ENCODE results near the gene TGFBR3. TPM values are rescaled to one million over a fixed set of nuclear protein-coding genes. Genes with fewer than 3 reads are reported as not detected.

TGFBR3 gene
- 1 to 10 TPM; 3.2 to 3.3 TPM for total RNA-seq

DNA sequence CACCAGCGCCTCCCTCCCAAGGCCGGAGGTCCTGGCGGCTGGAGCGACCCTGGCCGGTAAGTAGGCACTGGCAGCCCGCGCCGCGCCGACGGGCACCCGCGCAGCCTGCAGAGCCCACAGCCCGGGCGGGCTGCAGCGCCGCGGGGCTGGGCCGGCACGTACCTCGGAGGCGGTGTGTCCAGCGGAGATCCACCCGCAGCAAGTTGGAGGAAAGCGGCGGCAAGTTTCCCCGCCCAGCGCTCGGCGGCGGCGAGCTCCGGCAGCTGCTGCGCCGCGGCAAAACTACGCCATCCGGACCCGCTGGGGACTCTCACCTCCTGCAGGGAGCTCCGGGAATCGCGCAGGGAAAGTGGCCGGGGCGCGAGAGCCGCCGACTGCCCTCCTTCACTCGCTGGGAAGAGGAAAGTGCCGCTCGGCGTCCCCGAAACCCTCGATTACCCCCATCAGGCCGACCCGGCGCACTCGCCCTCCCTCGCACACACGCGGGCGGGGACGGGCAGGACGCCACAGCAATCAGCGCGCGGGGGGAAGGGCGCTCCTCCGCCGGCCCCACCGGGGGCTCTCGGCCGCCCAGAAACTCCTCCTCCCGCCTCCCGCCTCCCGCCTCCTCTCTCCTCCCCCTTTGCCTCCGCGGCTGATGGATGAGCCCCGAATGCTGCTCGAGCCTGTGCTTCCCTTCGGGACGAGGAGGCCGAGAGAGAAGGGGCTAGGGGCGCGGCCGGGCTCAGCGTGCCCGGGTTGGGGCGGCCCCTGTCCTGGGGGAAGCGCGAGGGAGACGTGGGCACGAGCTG lies at the start of gene TGFBR3:
TSS of gene TGFBR3 (minus strand) at position 436 of the 791 bp plus-strand sequence. CDS start 24,620 bp downstream, outside the sequence.
- Mint-ChIP-seq H3K27me3 (ENCODE audit: low read depth) (peaks cover 15% of the 10 kb centered on the region), H3K4me3 (peak within 1 kb of the TSS; percentile 85), H3K27ac (peak within 1 kb of the TSS; percentile 46), H3K9me3 (no peaks in the 10 kb centered on the region), H3K36me3 (ENCODE audit: low read depth) (no peaks in the 10 kb centered on the region), H3K4me1 (ENCODE audit: low read depth) (peaks cover 33% of the 10 kb centered on the region)
- peak; percentile 74 for DNase-seq
- CTCF ChIA-PET = interaction anchor here (0.6 to 3.9 kb wide), 9 partner anchors 13 to 374 kb away, joined by 3 to 47 read pairs (median 4); no protein-coding TSS in a partner anchor
- intact Hi-C loops (cut with micrococcal nuclease) = loop anchor here (1.0 to 5.0 kb wide), 4 partner anchors 9 to 864 kb away; partner anchors contain the start of gene ZNF644

DNA sequence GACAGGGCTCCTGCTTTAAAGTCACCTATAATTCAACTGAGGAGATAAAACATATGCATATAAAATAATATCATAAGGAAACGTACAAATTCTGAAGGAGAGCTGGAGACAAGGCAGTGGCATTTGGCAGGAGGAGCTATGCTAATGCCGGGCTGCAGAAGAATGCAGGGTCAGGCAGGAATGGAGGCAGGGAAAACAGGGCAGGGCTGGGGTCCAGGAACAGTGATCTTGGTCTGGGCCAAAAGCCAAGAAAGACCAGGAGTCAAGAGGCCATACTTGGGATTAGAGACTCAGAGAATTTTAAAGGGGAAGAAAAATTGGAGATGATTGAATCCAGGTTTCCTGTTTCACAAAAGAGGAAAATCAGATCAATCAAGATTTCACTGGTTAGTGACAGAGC lies 43.3 kb upstream of the TGFBR3 start:
- Mint-ChIP-seq H3K9me3 (no peaks in the 10 kb centered on the region), H3K36me3 (ENCODE audit: low read depth) (no peaks in the 10 kb centered on the region), H3K27ac (no peak overlapping the region), H3K4me1 (ENCODE audit: low read depth) (peaks cover 1% of the 10 kb centered on the region), H3K27me3 (ENCODE audit: low read depth) (no peaks in the 10 kb centered on the region), H3K4me3 (no peak overlapping the region)
- intact Hi-C loops (cut with micrococcal nuclease) = loop anchor here (5.0 kb wide), 2 partner anchors 122 to 762 kb away; no protein-coding TSS in a partner anchor
- CTCF ChIA-PET = interaction anchor here (0.6 to 2.0 kb wide), 9 partner anchors 9 to 646 kb away, joined by 3 to 13 read pairs (median 3); no protein-coding TSS in a partner anchor
- DNase-seq = no peak

- no peak overlapping the region for H3K4me3 Mint-ChIP-seq
- peak overlapping the region; percentile 44 for H3K27ac Mint-ChIP-seq
- DNase-seq = no peak
- no peaks in the 10 kb centered on the region for H3K36me3 Mint-ChIP-seq (ENCODE audit: low read depth)
- peaks cover 5% of the 10 kb centered on the region for H3K4me1 Mint-ChIP-seq (ENCODE audit: low read depth)
- CTCF ChIA-PET = interaction anchor here (0.6 to 3.1 kb wide), 11 partner anchors 11 to 762 kb away, joined by 3 to 24 read pairs (median 3); no protein-coding TSS in a partner anchor
- no peaks in the 10 kb centered on the region for H3K9me3 Mint-ChIP-seq
- intact Hi-C loops (cut with micrococcal nuclease) = loop anchor here (5.0 kb wide), 2 partner anchors 121 to 761 kb away; no protein-coding TSS in a partner anchor
- no peaks in the 10 kb centered on the region for H3K27me3 Mint-ChIP-seq (ENCODE audit: low read depth)
Observed at GRCh38 chr1:91928026-91928425, 42.1 kb upstream of the TGFBR3 start.

GRCh38 chr1:91925644-91926435 lies 39.9 kb upstream of the TGFBR3 start:
- no peak for DNase-seq
- H3K36me3 Mint-ChIP-seq (ENCODE audit: low read depth) = no peaks in the 10 kb centered on the region
- no peaks in the 10 kb centered on the region for H3K27me3 Mint-ChIP-seq (ENCODE audit: low read depth)
- intact Hi-C loops (cut with micrococcal nuclease) = loop anchor here (2.0 to 5.0 kb wide), 5 partner anchors 39 to 759 kb away; partner anchors contain the start of gene TGFBR3
- H3K27ac Mint-ChIP-seq = no peak overlapping the region
- H3K4me3 Mint-ChIP-seq = no peak overlapping the region
- H3K4me1 Mint-ChIP-seq (ENCODE audit: low read depth) = peaks cover 5% of the 10 kb centered on the region
- CTCF ChIA-PET = interaction anchor here (0.5 to 3.1 kb wide), 11 partner anchors 10 to 643 kb away, joined by 3 to 24 read pairs (median 3); partner anchors contain the start of gene TGFBR3
- H3K9me3 Mint-ChIP-seq = no peaks in the 10 kb centered on the region

GRCh38 chr1:91924146-91924545 lies 38.2 kb upstream of the TGFBR3 start:
- H3K4me3 Mint-ChIP-seq = no peak overlapping the region
- no peaks in the 10 kb centered on the region for H3K36me3 Mint-ChIP-seq (ENCODE audit: low read depth)
- H3K4me1 Mint-ChIP-seq (ENCODE audit: low read depth) = peaks cover 5% of the 10 kb centered on the region
- no peaks in the 10 kb centered on the region for H3K27me3 Mint-ChIP-seq (ENCODE audit: low read depth)
- no peak overlapping the region for H3K27ac Mint-ChIP-seq
- no peaks in the 10 kb centered on the region for H3K9me3 Mint-ChIP-seq
- intact Hi-C loops (cut with micrococcal nuclease) = no loop called here
- no peak for DNase-seq
- CTCF ChIA-PET = interaction anchor here (0.6 kb wide), 1 partner anchor 138 kb away, joined by 4 read pairs; no protein-coding TSS in a partner anchor

- CTCF ChIA-PET = no interaction called here
- DNase-seq = no peak
- no peaks in the 10 kb centered on the region for H3K27me3 Mint-ChIP-seq (ENCODE audit: low read depth)
- intact Hi-C loops (cut with micrococcal nuclease) = no loop called here
- no peak overlapping the region for H3K4me3 Mint-ChIP-seq
- H3K27ac Mint-ChIP-seq = no peak overlapping the region
- H3K36me3 Mint-ChIP-seq (ENCODE audit: low read depth) = no peaks in the 10 kb centered on the region
- H3K9me3 Mint-ChIP-seq = no peaks in the 10 kb centered on the region
- peaks cover 5% of the 10 kb centered on the region for H3K4me1 Mint-ChIP-seq (ENCODE audit: low read depth)
Observed at GRCh38 chr1:91919962-91920361, 34.0 kb upstream of the TGFBR3 start.

DNA sequence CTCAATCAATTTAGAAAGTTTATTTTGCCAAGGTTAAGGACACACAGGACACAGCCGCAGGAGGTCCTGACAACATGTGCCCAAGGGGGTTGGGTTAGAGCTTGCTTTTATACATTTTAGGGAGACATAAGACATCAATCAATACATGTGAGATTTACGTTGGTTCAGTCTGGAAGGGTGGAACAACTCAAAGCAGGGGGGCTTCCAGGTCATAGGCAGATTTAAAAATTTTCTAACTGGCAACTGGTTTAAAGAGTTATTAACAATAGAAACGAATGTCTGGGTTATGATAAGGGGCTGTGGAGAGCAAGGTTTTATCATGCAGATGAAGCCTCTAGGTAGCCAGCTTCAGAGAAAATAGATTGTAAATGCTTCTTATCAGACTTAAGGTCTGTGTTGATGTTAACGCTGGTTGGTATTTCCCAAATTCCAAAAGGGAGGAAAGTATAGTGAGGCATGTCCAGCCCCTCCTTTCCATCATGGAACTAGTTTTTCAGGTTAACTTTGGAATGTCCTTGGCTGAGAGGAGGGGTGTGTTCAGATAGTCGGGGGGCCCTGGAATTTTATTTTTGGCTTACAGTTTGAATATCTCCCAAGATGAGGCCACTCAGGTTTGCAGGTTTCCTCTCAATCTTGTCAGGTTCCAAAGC lies 31.0 kb upstream of the TGFBR3 start:
- intact Hi-C loops (cut with micrococcal nuclease) = no loop called here
- no peak for DNase-seq
- Mint-ChIP-seq H3K4me3 (no peak overlapping the region), H3K27ac (no peak overlapping the region), H3K4me1 (ENCODE audit: low read depth) (peaks cover 5% of the 10 kb centered on the region), H3K27me3 (ENCODE audit: low read depth) (no peaks in the 10 kb centered on the region), H3K36me3 (ENCODE audit: low read depth) (no peaks in the 10 kb centered on the region), H3K9me3 (no peaks in the 10 kb centered on the region)
- CTCF ChIA-PET = no interaction called here

DNA sequence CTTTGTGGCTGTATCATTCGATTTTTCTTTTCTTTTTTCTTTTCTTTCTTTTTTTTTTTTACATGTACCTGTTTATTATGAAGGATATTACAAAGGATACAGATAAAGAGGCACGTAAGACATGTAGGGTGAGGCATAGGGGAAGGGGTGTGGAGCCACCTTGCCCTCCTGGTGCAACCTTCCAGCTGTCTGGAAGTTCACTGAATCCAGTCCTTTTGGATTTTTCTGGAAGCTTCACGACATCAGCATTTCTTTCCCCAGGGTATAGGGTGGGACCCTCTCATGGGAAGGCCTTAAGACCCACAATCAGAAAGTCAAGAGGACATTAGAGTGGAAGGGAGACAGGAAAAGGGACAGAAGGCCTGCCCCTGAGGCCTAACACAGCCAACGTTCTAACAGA lies 30.1 kb upstream of the TGFBR3 start:
- Mint-ChIP-seq H3K27me3 (ENCODE audit: low read depth) (no peaks in the 10 kb centered on the region), H3K4me3 (no peak overlapping the region), H3K9me3 (no peaks in the 10 kb centered on the region), H3K27ac (no peak overlapping the region), H3K36me3 (ENCODE audit: low read depth) (no peaks in the 10 kb centered on the region), H3K4me1 (ENCODE audit: low read depth) (peaks cover 5% of the 10 kb centered on the region)
- DNase-seq = no peak
- CTCF ChIA-PET = interaction anchor here (1.2 kb wide), 1 partner anchor 10 kb away, joined by 6 read pairs; no protein-coding TSS in a partner anchor
- intact Hi-C loops (cut with micrococcal nuclease) = no loop called here

- no peak overlapping the region for H3K4me3 Mint-ChIP-seq
- H3K27me3 Mint-ChIP-seq (ENCODE audit: low read depth) = no peaks in the 10 kb centered on the region
- no peaks in the 10 kb centered on the region for H3K9me3 Mint-ChIP-seq
- CTCF ChIA-PET = no interaction called here
- no peak for DNase-seq
- intact Hi-C loops (cut with micrococcal nuclease) = no loop called here
- H3K36me3 Mint-ChIP-seq (ENCODE audit: low read depth) = no peaks in the 10 kb centered on the region
- H3K4me1 Mint-ChIP-seq (ENCODE audit: low read depth) = peaks cover 5% of the 10 kb centered on the region
- no peak overlapping the region for H3K27ac Mint-ChIP-seq
Observed at GRCh38 chr1:91913018-91913417, 27.1 kb upstream of the TGFBR3 start.

DNA sequence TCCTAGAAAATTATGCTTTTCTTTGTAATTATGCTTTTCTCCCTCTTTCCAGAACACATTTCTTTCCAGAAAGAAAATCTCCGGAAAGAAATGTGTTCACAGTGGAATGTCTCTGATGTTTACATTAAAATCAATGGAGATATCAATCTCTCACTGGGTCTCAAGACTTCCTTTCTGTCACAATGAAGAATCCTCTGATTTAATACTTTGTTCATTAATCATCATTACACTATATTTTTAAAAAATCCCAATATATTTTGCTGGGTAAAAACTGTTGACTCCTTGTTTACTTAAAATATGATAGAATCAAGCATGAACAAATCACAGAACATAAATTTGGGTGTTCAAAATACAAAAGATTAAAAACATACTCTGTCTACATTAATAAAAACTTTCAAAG lies 26.3 kb upstream of the TGFBR3 start:
- CTCF ChIA-PET = interaction anchor here (0.6 to 0.7 kb wide), 2 partner anchors 165 to 351 kb away, joined by 3 read pairs; no protein-coding TSS in a partner anchor
- no peaks in the 10 kb centered on the region for H3K9me3 Mint-ChIP-seq
- H3K27me3 Mint-ChIP-seq (ENCODE audit: low read depth) = no peaks in the 10 kb centered on the region
- no peaks in the 10 kb centered on the region for H3K36me3 Mint-ChIP-seq (ENCODE audit: low read depth)
- intact Hi-C loops (cut with micrococcal nuclease) = no loop called here
- H3K4me3 Mint-ChIP-seq = no peak overlapping the region
- H3K4me1 Mint-ChIP-seq (ENCODE audit: low read depth) = peaks cover 5% of the 10 kb centered on the region
- DNase-seq = no peak
- no peak overlapping the region for H3K27ac Mint-ChIP-seq

GRCh38 chr1:91901231-91901630 lies 15.3 kb upstream of the TGFBR3 start:
- Mint-ChIP-seq H3K27ac (no peak overlapping the region), H3K4me1 (ENCODE audit: low read depth) (no peaks in the 10 kb centered on the region), H3K4me3 (no peak overlapping the region), H3K36me3 (ENCODE audit: low read depth) (no peaks in the 10 kb centered on the region), H3K27me3 (ENCODE audit: low read depth) (no peaks in the 10 kb centered on the region), H3K9me3 (no peaks in the 10 kb centered on the region)
- CTCF ChIA-PET = interaction anchor here (0.6 to 0.9 kb wide), 2 partner anchors 212 to 332 kb away, joined by 3 to 8 read pairs; no protein-coding TSS in a partner anchor
- intact Hi-C loops (cut with micrococcal nuclease) = no loop called here
- DNase-seq = no peak

All from activated naive CD4-positive, alpha-beta T cell treated with anti-CD3 and anti-CD28 coated beads for 36 hours (primary cell).